ENCODE data around the gene NHLH2.

The NHLH2 gene

GRCh38 chr1:115837740-115838421 lies 3.0 kb downstream of the NHLH2 start:
- no peak for DNase-seq

GRCh38 chr1:115837341-115837739 lies 3.6 kb downstream of the NHLH2 start:
- DNase-seq = no peak

- no peak for DNase-seq
These were observed 7.1 kb downstream of the NHLH2 start for GRCh38 chr1:115833856-115834255.

DNA sequence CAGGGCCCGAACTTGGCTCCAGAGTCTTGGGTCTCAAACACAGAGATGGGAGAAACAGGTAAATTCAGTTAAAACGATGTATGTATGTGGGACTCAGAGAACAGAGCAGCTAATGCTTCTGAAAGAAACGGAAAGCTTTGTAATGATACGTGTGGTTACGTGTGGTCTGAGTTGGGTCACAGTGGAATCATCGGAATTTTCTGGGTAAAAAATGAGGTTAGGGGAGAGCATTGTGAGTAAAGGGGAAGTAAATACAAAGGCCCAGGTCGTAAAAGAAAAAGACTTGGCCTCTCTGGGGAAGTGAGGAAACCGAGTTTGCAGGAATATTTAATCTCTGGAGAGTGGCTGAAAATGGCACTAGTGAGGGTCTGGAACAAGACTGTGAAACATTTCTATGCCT lies 8.3 kb downstream of the NHLH2 start:
- no peak for DNase-seq

DNA sequence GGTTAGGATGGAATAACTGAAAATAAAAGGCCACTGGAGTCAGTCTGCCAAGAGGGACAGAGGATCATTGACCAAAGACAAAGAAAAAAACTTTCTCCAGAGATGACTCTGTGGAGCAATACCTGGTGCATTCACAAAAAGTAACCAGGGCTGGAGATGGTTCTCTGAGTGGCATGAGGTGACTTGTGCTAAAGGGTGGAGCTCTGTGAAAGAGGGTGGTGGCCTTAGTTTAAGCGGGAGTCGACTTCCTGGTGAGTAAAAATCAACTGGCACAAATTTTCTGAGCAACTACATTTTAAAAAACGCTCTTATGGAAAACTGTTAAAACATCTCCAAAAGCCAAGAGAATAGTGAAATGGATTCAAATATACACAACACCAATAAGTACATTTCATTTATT lies 10.0 kb downstream of the NHLH2 start:
- DNase-seq = no peak

- no peak for DNase-seq
These were observed 11.0 kb downstream of the NHLH2 start for GRCh38 chr1:115829947-115830346.

DNA sequence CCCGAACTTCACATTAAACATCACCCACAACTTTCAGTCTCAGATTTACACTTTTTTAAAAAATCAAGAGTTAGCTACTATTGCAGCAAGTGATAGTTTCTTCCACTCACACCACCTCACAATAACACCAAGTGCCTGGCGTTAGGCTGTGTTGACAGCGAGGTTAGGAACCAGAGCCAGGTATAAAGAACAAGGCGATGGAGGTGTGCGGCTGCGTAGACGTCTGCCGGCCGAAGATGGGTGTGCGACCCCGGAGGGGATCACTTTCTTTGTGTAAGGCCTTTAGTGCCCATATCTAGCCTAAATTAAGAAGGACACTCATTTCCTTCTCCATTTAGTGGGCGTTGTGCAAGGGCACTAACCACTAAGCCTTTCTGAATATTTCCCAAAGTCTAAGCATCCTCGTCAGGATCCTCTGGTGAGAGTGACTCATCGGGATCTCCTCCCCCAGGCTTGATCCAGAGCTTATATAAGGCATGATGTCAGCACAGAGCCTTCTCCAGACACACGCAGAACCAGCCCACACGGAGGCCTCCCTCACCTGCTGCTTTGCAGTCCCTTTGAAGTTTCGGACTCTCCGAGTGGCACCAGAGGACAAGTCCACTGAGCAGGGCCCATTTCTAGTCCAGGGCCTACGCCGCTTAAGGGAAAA lies 11.8 kb downstream of the NHLH2 start:
- no peak for DNase-seq

GRCh38 chr1:115828101-115829022 lies 12.6 kb downstream of the NHLH2 start:
- peak; percentile 39 for DNase-seq

DNA sequence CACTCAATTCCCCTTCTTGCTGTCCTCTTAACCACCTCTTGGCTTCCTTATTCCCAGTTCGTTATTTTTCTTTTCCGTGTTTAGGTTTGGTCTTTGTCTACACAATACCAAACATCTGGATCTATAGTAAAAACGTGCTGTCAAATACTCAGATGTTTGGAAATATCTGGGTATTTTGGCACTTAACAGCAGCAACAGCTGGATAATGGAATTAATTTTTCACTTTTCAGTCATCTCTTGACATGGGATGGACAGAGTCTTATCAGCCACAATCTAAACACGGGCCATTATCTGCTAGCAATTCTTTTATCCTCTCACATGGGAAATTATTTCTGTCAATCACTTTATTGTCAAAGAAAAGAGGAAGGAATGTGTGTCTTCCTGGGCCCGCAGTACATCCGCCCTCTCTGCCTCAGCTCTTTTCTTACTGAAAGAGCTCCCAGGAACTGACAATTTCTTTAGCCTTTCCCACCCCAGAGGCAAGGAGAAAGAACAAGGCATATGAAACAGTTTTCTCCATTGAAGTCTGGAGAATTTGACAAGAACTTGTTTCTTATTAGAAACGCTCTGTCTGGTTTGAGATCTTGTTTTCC lies 13.4 kb downstream of the NHLH2 start:
- no peak for DNase-seq

DNA sequence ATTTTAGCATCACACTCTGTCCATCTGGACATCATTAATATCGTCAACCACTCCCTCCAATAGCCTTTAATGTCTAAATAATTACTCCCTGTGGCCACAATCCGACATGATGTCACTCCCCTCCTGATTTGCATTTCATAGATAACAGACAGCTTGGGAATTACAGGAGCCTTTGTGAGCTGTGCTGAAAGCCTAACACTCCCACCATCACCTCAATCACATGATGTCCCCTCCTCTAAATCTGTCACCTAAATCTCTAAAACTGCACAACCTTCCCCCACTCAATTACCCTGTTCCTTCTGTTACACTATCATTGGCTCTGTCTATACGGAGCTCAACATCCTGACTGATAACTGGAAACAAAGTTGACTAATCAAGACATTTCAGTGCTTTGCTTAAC lies 14.3 kb downstream of the NHLH2 start:
- no peak for DNase-seq

DNA sequence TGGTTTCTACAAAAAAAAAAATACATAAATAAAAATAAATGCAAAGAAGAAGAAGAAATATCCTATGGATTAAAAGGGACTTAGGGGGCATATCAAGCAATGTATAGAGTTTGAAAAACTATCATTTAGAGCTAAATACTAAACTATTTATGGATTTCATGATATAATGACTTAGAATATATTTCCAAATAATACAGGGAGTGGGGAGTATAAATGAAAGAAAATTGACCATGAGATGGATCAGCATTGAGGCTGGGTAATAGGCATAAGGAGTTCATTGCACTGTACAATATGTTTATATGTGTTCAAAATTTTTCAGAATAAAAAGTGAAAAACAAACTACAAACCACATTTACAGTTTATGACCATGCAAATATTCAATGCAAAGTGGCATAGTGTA lies 18.8 kb downstream of the NHLH2 start:
- DNase-seq = no peak

DNA sequence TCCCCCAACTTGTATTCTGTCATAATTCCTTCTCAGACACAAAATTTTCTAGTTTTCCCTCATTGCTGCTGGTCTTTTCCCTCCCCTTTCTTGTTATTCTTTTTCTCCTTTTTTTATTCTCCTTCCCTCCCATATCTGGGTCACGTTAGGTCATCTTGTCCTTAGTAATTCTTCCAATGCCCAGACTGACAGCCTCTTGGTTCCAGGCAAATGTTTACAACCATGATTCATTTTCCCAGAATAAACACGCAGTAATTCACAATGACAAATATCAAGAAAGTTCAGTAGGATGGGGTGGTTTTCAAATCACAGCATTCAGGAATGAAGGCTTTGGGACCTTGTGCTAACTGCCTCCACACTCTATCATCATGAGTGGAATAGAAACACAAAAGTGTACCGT lies 25.2 kb downstream of the NHLH2 start:
- DNase-seq = no peak

DNA sequence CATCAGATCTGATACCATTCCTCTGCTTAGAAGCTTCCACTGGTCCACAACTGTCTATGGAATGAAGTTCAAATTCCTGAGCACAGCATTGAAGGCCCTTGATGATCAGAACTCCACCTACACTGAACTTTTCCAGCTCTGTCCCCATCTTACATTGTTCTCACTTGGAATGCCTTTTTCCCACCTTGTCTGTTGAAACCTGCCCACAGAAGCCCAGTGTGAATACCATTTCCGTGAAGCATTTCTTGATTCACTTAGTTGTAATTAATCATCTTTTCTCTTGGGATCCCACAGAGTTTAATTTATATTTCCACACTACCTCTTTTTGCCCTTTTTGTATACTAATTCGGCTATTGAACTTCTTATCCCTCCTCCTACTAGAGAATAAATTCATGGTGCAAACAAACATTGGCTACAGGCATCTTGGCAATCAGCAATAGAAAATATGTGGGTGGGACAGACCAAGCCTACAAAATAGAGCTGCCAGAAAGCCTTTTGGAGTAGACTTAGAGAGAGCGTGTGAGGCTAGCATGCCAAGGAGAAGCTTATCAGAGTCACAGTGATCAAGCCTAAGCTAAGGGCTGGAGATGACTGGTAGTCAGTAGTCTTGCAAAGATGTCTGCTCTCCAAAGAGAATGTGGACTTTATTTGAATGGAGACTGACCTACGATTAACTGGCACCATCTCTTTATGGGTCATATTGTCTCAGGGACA lies 26.1 kb downstream of the NHLH2 start:
- no peak for DNase-seq

DNA sequence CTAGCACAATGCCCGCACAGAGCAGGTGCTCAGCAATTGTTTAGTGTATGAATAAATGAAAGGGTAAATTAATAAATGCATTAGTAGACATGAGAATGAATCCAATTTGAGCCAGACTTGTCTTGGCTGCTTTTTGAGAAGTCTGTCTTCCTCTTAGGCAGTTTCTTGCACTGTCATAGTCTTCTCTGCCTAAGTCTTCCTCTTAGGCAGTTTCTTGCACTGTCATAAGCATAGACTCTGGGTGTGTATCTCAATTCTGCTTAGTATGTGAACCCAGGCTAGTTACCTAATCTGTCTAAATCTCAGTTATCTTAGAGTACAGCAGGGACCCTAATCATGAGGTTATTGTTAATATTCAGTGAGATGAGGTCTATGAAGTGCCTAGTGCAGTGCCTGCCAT lies 27.2 kb downstream of the NHLH2 start:
- no peak for DNase-seq

GRCh38 chr1:115811140-115811828 lies 29.6 kb downstream of the NHLH2 start:
- no peak for DNase-seq

DNA sequence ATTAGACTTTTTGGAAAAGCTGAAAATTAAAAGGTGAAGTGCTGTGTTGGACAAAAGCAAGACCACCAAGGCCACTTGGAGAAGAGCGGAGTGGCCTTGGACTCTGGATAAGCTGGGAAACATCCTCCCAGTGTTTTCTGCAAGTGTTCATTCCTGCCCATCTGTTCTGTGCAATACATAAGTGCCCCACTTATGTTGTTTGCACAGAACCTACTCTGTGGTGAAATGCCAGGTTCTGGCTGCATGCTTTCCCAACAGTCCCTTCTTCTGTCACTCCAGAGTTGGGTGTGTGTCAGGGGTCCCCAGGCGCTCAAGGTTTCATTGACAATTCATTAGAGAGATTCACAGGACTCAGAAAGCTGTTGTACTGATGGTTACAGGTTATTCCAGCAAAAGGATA lies 30.3 kb downstream of the NHLH2 start:
- no peak for DNase-seq

DNA sequence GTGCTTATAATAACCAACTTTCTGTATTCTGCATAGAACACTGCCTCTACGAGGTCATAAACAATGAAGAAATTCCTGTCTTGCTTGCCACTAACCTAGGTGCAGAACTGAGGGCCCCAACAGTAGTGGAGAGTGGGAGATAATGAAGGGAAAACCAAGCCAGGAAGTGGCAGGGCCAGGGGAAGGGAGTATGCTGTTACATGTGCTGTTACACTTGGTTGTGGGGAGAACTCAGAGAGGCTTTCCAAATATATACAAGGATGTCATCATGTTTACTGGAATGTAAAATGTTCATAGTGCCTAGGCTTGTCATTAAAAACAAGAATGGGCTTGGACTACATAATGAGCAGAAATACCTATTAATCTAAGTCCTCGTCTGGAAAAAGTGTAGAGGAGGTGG lies 31.1 kb downstream of the NHLH2 start:
- no peak for DNase-seq

GRCh38 chr1:115809076-115809475 lies 31.9 kb downstream of the NHLH2 start:
- DNase-seq = no peak

DNA sequence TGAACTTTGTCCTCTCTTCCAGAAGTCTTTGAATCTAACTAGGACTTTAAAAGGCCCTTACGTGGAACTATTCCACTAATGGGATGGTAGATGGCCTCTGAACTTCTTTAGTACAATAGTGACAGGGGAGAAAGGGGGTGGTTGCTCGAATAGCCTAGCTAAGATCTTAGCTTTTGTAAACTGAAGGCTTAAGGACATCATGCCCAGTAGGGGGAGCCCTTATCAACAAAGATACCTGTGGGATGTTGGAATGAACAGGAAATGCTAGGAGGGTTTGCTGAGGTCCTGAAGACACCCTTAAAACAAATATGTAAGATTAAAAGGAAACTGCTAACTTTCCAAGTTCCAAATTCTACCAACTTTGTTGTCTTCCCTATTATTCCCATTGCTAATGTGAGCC lies 33.2 kb downstream of the NHLH2 start:
- DNase-seq = peak; percentile 55

DNA sequence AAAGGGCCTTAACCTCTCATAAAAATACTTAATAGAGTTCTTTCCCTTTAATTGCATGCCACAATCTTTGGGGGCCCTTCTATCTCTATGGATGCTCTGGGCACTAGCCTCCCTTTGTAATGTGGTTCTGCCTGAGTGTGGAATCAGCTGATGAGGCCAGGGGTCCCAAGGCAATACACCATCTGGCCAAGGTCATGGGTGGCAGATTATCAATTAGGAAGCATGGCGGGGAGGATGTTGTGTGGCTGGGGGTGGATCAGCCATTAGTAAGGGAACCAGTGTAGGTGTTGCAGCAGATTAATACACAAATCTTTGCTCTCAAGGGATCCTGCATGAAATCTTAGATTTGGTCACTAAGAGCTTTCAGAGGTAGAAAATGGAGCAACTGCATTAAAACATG lies 35.3 kb downstream of the NHLH2 start:
- DNase-seq = no peak

GRCh38 chr1:115802416-115802815 lies 38.5 kb downstream of the NHLH2 start:
- no peak for DNase-seq

GRCh38 chr1:115797486-115797885 lies 43.4 kb downstream of the NHLH2 start:
- no peak for DNase-seq
